K562 treated with DMSO at 1 percent for 24 hours (cell line): Measurements from ENCODE around the gene SNTG2. TPM values are rescaled to one million over a fixed set of nuclear protein-coding genes. Genes with fewer than 3 reads are reported as not detected.

Experiments
- total RNA-seq: library from RNA; unstranded; fragments of 300-600 nt; gene quantifications from 2 replicates; pipeline ENCODE4 v1.2.3, GENCODE V29; 2022; ENCODE audit warnings: low read depth; ENCODE audit not compliant: insufficient read depth

Gene SNTG2
- total RNA-seq, result not detected in 2 replicates

GRCh38 chr2:950080-950966 lies at the start of gene SNTG2:
Gene SNTG2 (plus strand): TSS chr2:950849. CDS start chr2:950997, 148 bp downstream.

GRCh38 chr2:1413156-1413710 lies 462.6 kb downstream of the SNTG2 start, which contains the start of gene TPO:
Gene TPO (plus strand): TSS chr2:1413463. CDS start chr2:1414409, 946 bp downstream.

